ENCODE measurements around the gene CCDC71L.

- no peak for TF ChIP-seq CTCF (IDR thresholded peaks at IDR 0.05)
- no peak for TF ChIP-seq SIN3A (IDR thresholded peaks at IDR 0.05; ENCODE audit: borderline replicate concordance, insufficient read depth, low read depth, low read length)
- TF ChIP-seq REST (IDR thresholded peaks at IDR 0.05; ENCODE audit: insufficient read depth in 1 of 2, low read depth in 2 of 2, low read length in 1 of 2): no peak
- TF ChIP-seq POLR2AphosphoS5 (IDR thresholded peaks at IDR 0.05; ENCODE audit: low read depth, low read length): no peak
Observed at GRCh38 chr7:106620034-106620433, 40.9 kb downstream of the CCDC71L start.
